IMR-90 (cell line): ENCODE results near the gene PEX16. TPM values are rescaled to one million over a fixed set of nuclear protein-coding genes. Genes with fewer than 3 reads are reported as not detected.

Source experiments
- ATAC-seq: fragments of 200-7000 bp; cut with Tn5 transposase; 2 replicates; pipeline ENCODE4 v1.9.1; 2020; ENCODE audit warnings: low read depth, mild to moderate bottlenecking, moderate library complexity
- BruUV-seq: library from RNA; stranded (reverse); fragments of 400-500 nt; replicated peaks from 2 replicates; lab custom pipeline; 2021; lab: Mats Ljungman, UMichigan
- CTCF ChIA-PET: fragments of 300-600 bp; formaldehyde crosslinking; extraction: SDS; loops from one replicate; lab custom pipeline; 2021; ENCODE audit warnings: antibody characterized with exemption; lab: Yijun Ruan, JAX
- POLR2A ChIA-PET: fragments of 300-600 bp; sonication (Branson Sonifier 250); formaldehyde crosslinking; loops from one replicate; lab custom pipeline; 2022; ENCODE audit warnings: antibody characterized with exemption; ENCODE audit not compliant: unreplicated experiment; lab: Charles Lee
- DNase-seq: peaks from one replicate; pipeline ENCODE4 v3.0.0; 2013
- H2AFZ ChIP-seq: replicated peaks from 2 replicates; pipeline ENCODE3; 2013; ENCODE audit warnings: low read length, mild to moderate bottlenecking; ENCODE audit not compliant: poor library complexity
- H2AK5ac ChIP-seq: 2 replicates; pipeline ENCODE4 v1.6.1; 2013; ENCODE audit warnings: low read depth, low read length, inconsistent platforms
- H2AK9ac ChIP-seq: replicated peaks from 2 replicates; pipeline ENCODE3; 2013; ENCODE audit warnings: mild to moderate bottlenecking, low read depth, low read length, moderate library complexity; ENCODE audit not compliant: poor library complexity
- H2BK120ac ChIP-seq: 2 replicates; pipeline ENCODE4 v1.6.1; 2013; ENCODE audit warnings: low read depth, low read length, inconsistent platforms
- H2BK15ac ChIP-seq: 3 replicates; pipeline ENCODE4 v1.6.1; 2013; ENCODE audit warnings: low read depth, low read length, inconsistent platforms
- H2BK20ac ChIP-seq: 2 replicates; pipeline ENCODE4 v1.6.1; 2013; ENCODE audit warnings: low read depth, mild to moderate bottlenecking, inconsistent platforms, low read length, moderate library complexity
- H2BK5ac ChIP-seq: 2 replicates; pipeline ENCODE4 v1.6.1; 2013; ENCODE audit warnings: mild to moderate bottlenecking, low read depth, low read length, inconsistent platforms; ENCODE audit not compliant: poor library complexity, severe bottlenecking
- H3K14ac ChIP-seq: replicated peaks from 2 replicates; pipeline ENCODE4 v1.6.1; 2013; ENCODE audit warnings: low read depth, low read length, inconsistent platforms
- H3K18ac ChIP-seq: 2 replicates; pipeline ENCODE4 v1.6.1; 2013; ENCODE audit warnings: low read depth, low read length, control low read depth
- H3K23ac ChIP-seq: 2 replicates; pipeline ENCODE4 v1.6.1; 2013; ENCODE audit warnings: low read depth, low read length, inconsistent platforms
- H3K27ac ChIP-seq: 2 replicates; pipeline ENCODE4 v1.5.1; 2013; ENCODE audit warnings: mild to moderate bottlenecking, control low read depth, low read length; ENCODE audit not compliant: insufficient read depth
- H3K27me3 ChIP-seq: 2 replicates; pipeline ENCODE4 v1.6.1; 2013; ENCODE audit warnings: low read length; ENCODE audit not compliant: control insufficient read depth, insufficient read depth
- H3K36me3 ChIP-seq: 2 replicates; pipeline ENCODE4 v1.6.1; 2013; ENCODE audit warnings: low read length, mixed read lengths; ENCODE audit not compliant: control insufficient read depth, insufficient read depth
- H3K4ac ChIP-seq: 2 replicates; pipeline ENCODE4 v1.6.1; 2013; ENCODE audit warnings: low read depth, low read length, inconsistent platforms
- H3K4me1 ChIP-seq: 2 replicates; pipeline ENCODE4 v1.6.1; 2013; ENCODE audit warnings: low read length, mixed read lengths; ENCODE audit not compliant: control insufficient read depth, insufficient read depth
- H3K4me2 ChIP-seq: 2 replicates; pipeline ENCODE4 v1.6.1; 2013; ENCODE audit warnings: low read depth, mild to moderate bottlenecking, control low read depth, low read length, moderate library complexity
- H3K4me3 ChIP-seq: 2 replicates; pipeline ENCODE4 v1.5.1; 2013; ENCODE audit warnings: low read depth, mild to moderate bottlenecking, control low read depth, low read length, moderate library complexity; ENCODE audit not compliant: insufficient read depth
- H3K56ac ChIP-seq: 2 replicates; pipeline ENCODE4 v1.6.1; 2013; ENCODE audit warnings: low read length, inconsistent platforms; ENCODE audit not compliant: insufficient read depth; ENCODE audit errors: extremely low read depth
- H3K79me1 ChIP-seq, 2 experiments: 2 replicates each; pipeline ENCODE4 v1.6.1; 2013; ENCODE audit warnings: low read length in 2 of 2, inconsistent platforms in 1 of 2, low read depth in 1 of 2
- H3K9ac ChIP-seq: 2 replicates; pipeline ENCODE4 v1.6.1; 2013; ENCODE audit warnings: low read depth, low read length, control low read depth
- H3K9me1 ChIP-seq: 2 replicates; pipeline ENCODE4 v1.6.1; 2013; ENCODE audit warnings: low read length, inconsistent platforms; ENCODE audit not compliant: insufficient read depth
- H3K9me3 ChIP-seq: 2 replicates; pipeline ENCODE4 v1.6.1; 2013; ENCODE audit warnings: low read length; ENCODE audit not compliant: control insufficient read depth, insufficient read depth
- H4K20me1 ChIP-seq: 2 replicates; pipeline ENCODE4 v1.6.1; 2013; ENCODE audit warnings: low read length, inconsistent platforms; ENCODE audit not compliant: insufficient read depth
- H4K5ac ChIP-seq: 2 replicates; pipeline ENCODE4 v1.6.1; 2013; ENCODE audit warnings: mild to moderate bottlenecking, low read depth, low read length, control low read depth
- H4K8ac ChIP-seq, 2 experiments: 2 replicates each; pipeline ENCODE4 v1.6.1; 2013; ENCODE audit warnings: low read depth in 2 of 2, low read length in 2 of 2, control low read depth in 1 of 2, inconsistent platforms in 1 of 2
- H4K91ac ChIP-seq: 2 replicates; pipeline ENCODE4 v1.6.1; 2013; ENCODE audit warnings: low read depth, low read length, inconsistent platforms; ENCODE audit not compliant: insufficient read depth
- BHLHE40 ChIP-seq: fragments of 150-350 bp; IDR thresholded peaks from 2 replicates; pipeline ENCODE4 v1.6.1; 2016; ENCODE audit warnings: mild to moderate bottlenecking, low read depth, low read length
- CEBPB ChIP-seq: IDR thresholded peaks from 2 replicates; pipeline ENCODE4 v1.6.1; 2012; ENCODE audit warnings: low read depth, low read length, improper control_type of control experiment
- CHD1 ChIP-seq: IDR thresholded peaks from 2 replicates; pipeline ENCODE4 v1.6.1; 2012; ENCODE audit warnings: low read depth, low read length, improper control_type of control experiment
- CTCF ChIP-seq: conservative IDR thresholded peaks from 2 replicates; pipeline ENCODE4 v1.5.1; 2012; ENCODE audit warnings: mild to moderate bottlenecking, low read depth, low read length, improper control_type of control experiment
- ELK1 ChIP-seq: fragments of 150-350 bp; IDR thresholded peaks from 2 replicates; pipeline ENCODE4 v1.6.1; 2016; ENCODE audit warnings: low read depth, mild to moderate bottlenecking, low read length, moderate library complexity, borderline replicate concordance
- FOS ChIP-seq: fragments of 150-350 bp; IDR thresholded peaks from 2 replicates; pipeline ENCODE4 v1.6.1; 2016; ENCODE audit warnings: low read depth, low read length
- MAFK ChIP-seq: IDR thresholded peaks from 2 replicates; pipeline ENCODE4 v1.6.1; 2012; ENCODE audit warnings: low read depth, low read length, improper control_type of control experiment
- MAZ ChIP-seq: IDR thresholded peaks from 2 replicates; pipeline ENCODE4 v1.6.1; 2012; ENCODE audit warnings: low read depth, mild to moderate bottlenecking, low read length, improper control_type of control experiment, moderate library complexity, borderline replicate concordance
- MXI1 ChIP-seq: IDR thresholded peaks from 2 replicates; pipeline ENCODE4 v1.6.1; 2012; ENCODE audit warnings: low read depth, mild to moderate bottlenecking, low read length, moderate library complexity, borderline replicate concordance
- NFE2L2 ChIP-seq: fragments of 150-350 bp; IDR thresholded peaks from 2 replicates; pipeline ENCODE4 v1.6.1; 2016; ENCODE audit warnings: low read depth, mild to moderate bottlenecking, low read length
- POLR2A ChIP-seq: IDR thresholded peaks from 2 replicates; pipeline ENCODE4 v1.6.1; 2012; ENCODE audit warnings: mild to moderate bottlenecking, low read depth, low read length
- RAD21 ChIP-seq: IDR thresholded peaks from 2 replicates; pipeline ENCODE4 v1.6.1; 2012; ENCODE audit warnings: low read length, improper control_type of control experiment
- RCOR1 ChIP-seq: IDR thresholded peaks from 2 replicates; pipeline ENCODE4 v1.6.1; 2012; ENCODE audit warnings: mild to moderate bottlenecking, low read length, improper control_type of control experiment; ENCODE audit not compliant: insufficient replicate concordance
- RFX5 ChIP-seq: IDR thresholded peaks from 2 replicates; pipeline ENCODE4 v1.8.0; 2012; ENCODE audit warnings: low read depth, mild to moderate bottlenecking, low read length, moderate library complexity
- SMC3 ChIP-seq: fragments of 150-350 bp; IDR thresholded peaks from 2 replicates; pipeline ENCODE4 v1.6.1; 2016; ENCODE audit warnings: low read depth, mild to moderate bottlenecking, antibody characterized with exemption, low read length, moderate library complexity
- USF2 ChIP-seq: fragments of 150-350 bp; IDR thresholded peaks from 2 replicates; pipeline ENCODE4 v1.6.1; 2017; ENCODE audit warnings: mild to moderate bottlenecking, antibody characterized with exemption, low read length, low read depth
- WGBS, 2 experiments: methylation state at CpG; one replicate each; pipeline versions ENCODE4 v1.1.5 to v1.1.7; 2013; ENCODE audit warnings: missing lambda C conversion rate in 2 of 2; ENCODE audit not compliant: insufficient read length in 1 of 2; ENCODE audit errors: extremely low coverage in 2 of 2; 5-methylcytosine and 5-hydroxymethylcytosine counted together
- dilution Hi-C: fragments of 300-500 bp; cut with HindIII; formaldehyde crosslinking; loops from one replicate; pipeline ENCODE4 v1.14.3; 2018; ENCODE audit warnings: low sequenced_read_pairs; ENCODE audit not compliant: unreplicated experiment
- in situ Hi-C: fragments of 300-500 bp; cut with MboI; formaldehyde crosslinking; loops from 3 replicates; pipeline ENCODE4 v1.14.3; 2019; ENCODE audit warnings: low sequenced_read_pairs, inconsistent platforms, mixed read lengths
- intact Hi-C: fragments of 100-400 bp; cut with micrococcal nuclease; formaldehyde crosslinking; loops from 2 replicates; pipeline ENCODE4 v1.10.0; 2022
- polyA plus RNA-seq, 3 experiments: library from polyadenylated mRNA; depleted of rRNA; stranded (reverse); fragments of >200 nt; gene quantifications; 2 replicates each; pipeline ENCODE4 v1.2.3, GENCODE V29; 2012; ENCODE audit warnings: low replicate concordance in 1 of 3
- total RNA-seq: library from RNA; depleted of rRNA; stranded (reverse); fragments of >200 nt; gene quantifications from 2 replicates; pipeline ENCODE4 v1.2.3, GENCODE V29; 2012

PEX16 gene
- total and polyA plus RNA-seq, 2 of the 4 experiments (the other 2 are of a cell fraction), result 17.9 to 23.3 TPM

- no peak overlapping the region for H3K14ac ChIP-seq
- H3K79me1 ChIP-seq, result peaks cover 0 to 8% of the 10 kb centered on the region in 2 experiments; a peak in 3 of 4 replicates
- H3K9me1 ChIP-seq, result peaks cover 14% of the 10 kb centered on the region
- no peak overlapping the region for H3K4me2 ChIP-seq
- H2BK120ac ChIP-seq, result no peak overlapping the region
- in situ Hi-C loops (no loop called here), intact Hi-C loops (no loop called here), dilution Hi-C loops (no loop called here)
- H2AFZ ChIP-seq, result no peak overlapping the region
- TF ChIP-seq USF2 (no peak), BHLHE40 (no peak), CTCF (no peak), CEBPB (no peak), MXI1 (no peak), RCOR1 (no peak), MAZ (no peak), RAD21 (no peak), CHD1 (no peak), NFE2L2 (no peak), FOS (no peak), ELK1 (no peak), POLR2A (no peak), RFX5 (no peak), MAFK (no peak), SMC3 (no peak)
- no peak overlapping the region for H4K8ac ChIP-seq
- H3K18ac ChIP-seq, result no peak overlapping the region
- WGBS, 2 experiments, result 97% methylated on average over 6 of the region's 12 CpGs; no CpG with 5 or more reads in 1 of the 2 experiments
- H3K4me3 ChIP-seq, result no peak overlapping the region
- H3K9me3 ChIP-seq, result no peaks in the 10 kb centered on the region
- H3K23ac ChIP-seq, result no peak overlapping the region
- no peak for DNase-seq
- H4K20me1 ChIP-seq, result peaks cover 11% of the 10 kb centered on the region
- no peak overlapping the region for H4K5ac ChIP-seq
- no peak overlapping the region for H3K9ac ChIP-seq
- POLR2A ChIA-PET, result no interaction called here
- ATAC-seq, result no peak
- no peak overlapping the region for H2BK5ac ChIP-seq
- no peak overlapping the region for H3K27ac ChIP-seq
- no peak overlapping the region for H2AK9ac ChIP-seq
- CTCF ChIA-PET, result no interaction called here
- H2BK15ac ChIP-seq, result no peak overlapping the region
- H3K56ac ChIP-seq, result no peak overlapping the region
- no peaks in the 10 kb centered on the region for H3K27me3 ChIP-seq
- H2BK20ac ChIP-seq, result no peak overlapping the region
- H3K4ac ChIP-seq, result no peak overlapping the region
- H4K91ac ChIP-seq, result no peak overlapping the region
- H3K36me3 ChIP-seq, result peaks cover 51% of the 10 kb centered on the region
- peaks cover 15% of the 10 kb centered on the region for H3K4me1 ChIP-seq
- H2AK5ac ChIP-seq, result no peak overlapping the region
- no TSS peak for BruUV-seq
Observed at GRCh38 chr11:45869551-45869950, 48.1 kb downstream of the PEX16 start.
